HEK293 (cell line): ENCODE results near the gene PTPRN2.

ENCODE experiments used
- GLIS1 ChIP-seq: fragments of 450-650 bp; formaldehyde crosslinking; IDR thresholded peaks from 2 replicates; pipeline ENCODE4 v1.5.1; 2016; ENCODE audit warnings: missing biosample characterization, missing genetic modification characterization
- REST ChIP-seq: fragments of 450-650 bp; formaldehyde crosslinking; IDR thresholded peaks from 2 replicates; pipeline ENCODE4 v1.5.1; 2016; ENCODE audit warnings: missing biosample characterization, missing genetic modification characterization
- ZNF398 ChIP-seq: fragments of 450-650 bp; formaldehyde crosslinking; IDR thresholded peaks from 2 replicates; pipeline ENCODE4 v1.5.1; 2017; ENCODE audit warnings: missing biosample characterization, missing genetic modification characterization

- TF ChIP-seq GLIS1 (tag by site-specific recombination) (no peak), REST (tag by site-specific recombination) (no peak), ZNF398 (no peak)
Measured at GRCh38 chr7:157910446-157910845, 677.2 kb downstream of the PTPRN2 start.
